Progenitor cell of endocrine pancreas (in vitro differentiated cells): ENCODE results near the gene KDM5C. TPM values are rescaled to one million over a fixed set of nuclear protein-coding genes. Genes with fewer than 3 reads are reported as not detected.

ENCODE experiments used
- DNase-seq: peaks from one replicate; pipeline ENCODE4 v3.0.0; 2021; ENCODE audit warnings: low spot score; ENCODE audit not compliant: unreplicated experiment
- H3K27ac Mint-ChIP-seq: 2 replicates; pipeline ENCODE4 v1.8.0; 2021; ENCODE audit warnings: mild to moderate bottlenecking, moderate library complexity, mixed read lengths
- H3K27me3 Mint-ChIP-seq: 2 replicates; pipeline ENCODE4 v1.8.0; 2021; ENCODE audit warnings: mixed read lengths
- H3K36me3 Mint-ChIP-seq: 2 replicates; pipeline ENCODE4 v1.8.0; 2022; ENCODE audit warnings: mixed read lengths; ENCODE audit not compliant: insufficient read depth
- H3K4me1 Mint-ChIP-seq: 2 replicates; pipeline ENCODE4 v1.8.0; 2021; ENCODE audit warnings: low read depth, mixed read lengths
- H3K4me3 Mint-ChIP-seq: 2 replicates; pipeline ENCODE4 v1.8.0; 2021; ENCODE audit warnings: low read depth, mild to moderate bottlenecking, moderate library complexity, mixed read lengths
- H3K9me3 Mint-ChIP-seq: 2 replicates; pipeline ENCODE4 v1.8.0; 2021; ENCODE audit warnings: low read depth, mixed read lengths
- total RNA-seq: library from RNA; stranded (reverse); gene quantifications from 2 replicates; pipeline ENCODE4 v1.2.1, GENCODE V29; 2021
- TF ChIP-seq, protein P1 (sequence below): fragments of 200-600 bp; sonication (generic); IDR thresholded peaks from one replicate; pipeline ENCODE4 v1.5.0; 2021; ENCODE audit warnings: antibody characterized with exemption, mild to moderate bottlenecking; ENCODE audit not compliant: unreplicated experiment

Gene KDM5C
- total RNA-seq, 1 donor from 2014 or later: 112 TPM

GRCh38 chrX:53247928-53248327, 22.9 kb upstream of the KDM5C start:
- TF ChIP-seq, protein P1, sequence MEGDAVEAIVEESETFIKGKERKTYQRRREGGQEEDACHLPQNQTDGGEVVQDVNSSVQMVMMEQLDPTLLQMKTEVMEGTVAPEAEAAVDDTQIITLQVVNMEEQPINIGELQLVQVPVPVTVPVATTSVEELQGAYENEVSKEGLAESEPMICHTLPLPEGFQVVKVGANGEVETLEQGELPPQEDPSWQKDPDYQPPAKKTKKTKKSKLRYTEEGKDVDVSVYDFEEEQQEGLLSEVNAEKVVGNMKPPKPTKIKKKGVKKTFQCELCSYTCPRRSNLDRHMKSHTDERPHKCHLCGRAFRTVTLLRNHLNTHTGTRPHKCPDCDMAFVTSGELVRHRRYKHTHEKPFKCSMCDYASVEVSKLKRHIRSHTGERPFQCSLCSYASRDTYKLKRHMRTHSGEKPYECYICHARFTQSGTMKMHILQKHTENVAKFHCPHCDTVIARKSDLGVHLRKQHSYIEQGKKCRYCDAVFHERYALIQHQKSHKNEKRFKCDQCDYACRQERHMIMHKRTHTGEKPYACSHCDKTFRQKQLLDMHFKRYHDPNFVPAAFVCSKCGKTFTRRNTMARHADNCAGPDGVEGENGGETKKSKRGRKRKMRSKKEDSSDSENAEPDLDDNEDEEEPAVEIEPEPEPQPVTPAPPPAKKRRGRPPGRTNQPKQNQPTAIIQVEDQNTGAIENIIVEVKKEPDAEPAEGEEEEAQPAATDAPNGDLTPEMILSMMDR: no peak
- Mint-ChIP-seq H3K4me1 (no peaks in the 10 kb centered on the region), H3K9me3 (peaks cover 3% of the 10 kb centered on the region), H3K4me3 (no peak overlapping the region), H3K27me3 (no peaks in the 10 kb centered on the region), H3K27ac (no peak overlapping the region), H3K36me3 (peaks cover 7% of the 10 kb centered on the region)
- DNase-seq: no peak

DNA sequence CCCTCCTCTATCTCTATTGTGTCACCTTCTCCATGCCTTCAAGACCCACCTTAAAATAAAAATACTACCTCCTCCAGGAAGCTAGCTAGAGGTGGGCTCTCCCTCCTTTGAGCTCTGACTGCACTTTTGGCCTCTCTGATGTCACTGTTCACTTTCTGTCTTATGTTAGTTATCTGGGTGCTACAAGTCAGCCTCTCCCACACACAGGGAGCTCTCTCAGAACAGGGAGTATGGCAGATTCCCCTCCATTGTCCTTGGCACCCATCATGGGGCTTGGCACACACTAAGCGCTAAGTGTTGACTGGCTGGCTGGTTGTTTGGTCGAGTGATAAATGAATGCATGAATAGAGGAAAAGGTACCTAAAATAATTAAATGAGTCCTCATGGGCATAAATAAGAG, 21.2 kb upstream of the KDM5C start:
- H3K9me3 Mint-ChIP-seq: no peaks in the 10 kb centered on the region
- TF ChIP-seq, protein P1: no peak
- no peak for DNase-seq
- no peaks in the 10 kb centered on the region for H3K4me1 Mint-ChIP-seq
- peaks cover 5% of the 10 kb centered on the region for H3K36me3 Mint-ChIP-seq
- H3K27me3 Mint-ChIP-seq: no peaks in the 10 kb centered on the region
- H3K27ac Mint-ChIP-seq: no peak overlapping the region
- H3K4me3 Mint-ChIP-seq: no peak overlapping the region

DNA sequence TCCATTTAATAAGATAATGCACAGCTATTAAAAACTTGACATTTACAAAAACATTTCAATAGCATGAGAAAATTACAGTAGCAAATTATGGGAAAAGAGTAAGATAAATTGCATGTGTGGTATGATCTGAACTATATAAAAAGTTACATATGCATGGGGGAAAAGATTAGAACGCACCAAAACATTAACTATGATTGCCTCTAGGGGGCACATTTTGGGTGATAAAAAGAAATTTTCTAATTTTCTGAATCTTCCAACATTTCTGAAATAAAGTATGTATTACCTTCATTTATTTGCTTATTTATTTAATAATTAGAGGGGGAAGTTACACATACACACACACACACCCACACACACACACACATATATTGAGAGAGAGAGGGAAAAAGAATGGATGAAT, 19.6 kb upstream of the KDM5C start:
- Mint-ChIP-seq H3K27me3 (no peaks in the 10 kb centered on the region), H3K36me3 (peaks cover 5% of the 10 kb centered on the region), H3K9me3 (no peaks in the 10 kb centered on the region), H3K4me3 (no peak overlapping the region), H3K4me1 (no peaks in the 10 kb centered on the region), H3K27ac (no peak overlapping the region)
- no peak for DNase-seq
- TF ChIP-seq, protein P1: peak; percentile 26

GRCh38 chrX:53242310-53242709, 17.3 kb upstream of the KDM5C start:
- DNase-seq: no peak
- H3K9me3 Mint-ChIP-seq: peaks cover 4% of the 10 kb centered on the region

DNA sequence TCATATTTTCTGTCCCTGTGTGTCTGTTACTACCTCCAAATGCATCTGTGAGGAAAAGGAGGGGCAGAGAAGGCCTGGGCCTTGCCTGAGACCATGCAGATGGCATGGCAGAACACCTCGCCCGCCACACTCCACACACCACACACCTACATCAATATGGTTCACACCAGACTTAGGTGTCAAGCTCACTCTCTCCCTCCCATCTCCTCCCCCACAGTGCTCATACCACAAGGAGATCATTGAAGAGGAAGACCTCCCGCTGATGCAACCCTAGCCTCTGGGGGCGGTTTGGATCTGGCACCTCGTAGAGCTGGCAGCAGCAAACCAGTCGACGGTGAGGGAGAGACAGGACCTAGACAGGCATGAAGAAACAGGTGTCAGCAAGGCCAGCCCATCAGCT, 16.6 kb upstream of the KDM5C start:
- TF ChIP-seq, protein P1: no peak
- no peaks in the 10 kb centered on the region for H3K27me3 Mint-ChIP-seq
- H3K4me3 Mint-ChIP-seq: no peak overlapping the region
- peaks cover 5% of the 10 kb centered on the region for H3K36me3 Mint-ChIP-seq
- peaks cover 4% of the 10 kb centered on the region for H3K9me3 Mint-ChIP-seq
- H3K27ac Mint-ChIP-seq: no peak overlapping the region
- no peaks in the 10 kb centered on the region for H3K4me1 Mint-ChIP-seq
- DNase-seq: no peak

More at GRCh38 chrX:53242310-53242709, 17.3 kb upstream of the KDM5C start:
- H3K4me1 Mint-ChIP-seq: no peaks in the 10 kb centered on the region
- H3K36me3 Mint-ChIP-seq: peaks cover 5% of the 10 kb centered on the region
- no peak overlapping the region for H3K27ac Mint-ChIP-seq
- H3K27me3 Mint-ChIP-seq: no peaks in the 10 kb centered on the region
- H3K4me3 Mint-ChIP-seq: no peak overlapping the region
- TF ChIP-seq, protein P1: no peak
